K562 (cell line): ENCODE measurements around the gene ICA1. TPM values are rescaled to one million over a fixed set of nuclear protein-coding genes. Genes with fewer than 3 reads are reported as not detected.

ENCODE experiments used
- ATAC-seq: fragments of 200-7000 bp; cut with Tn5 transposase; 3 replicates; pipeline ENCODE4 v1.9.1; 2020; ENCODE audit warnings: moderate library complexity
- BruUV-seq: library from RNA; stranded (reverse); fragments of 400-500 nt; replicated peaks from 2 replicates; lab custom pipeline; 2021; lab: Mats Ljungman, UMichigan
- CTCF ChIA-PET: fragments of 300-600 bp; formaldehyde crosslinking; extraction: SDS; loops from one replicate; lab custom pipeline; 2021; ENCODE audit warnings: low intra/inter-chr PET ratio; lab: Yijun Ruan, JAX
- POLR2A ChIA-PET: fragments of 300-600, 350-650 bp; sonication (Branson Sonifier 250); formaldehyde crosslinking; extraction: SDS; loops from one replicate; lab custom pipeline; 2021; ENCODE audit warnings: antibody characterized with exemption, inconsistent platforms; lab: Yijun Ruan, JAX
- DNase-seq, 4 experiments: peaks; one replicate each; pipeline versions ENCODE4 v3.0.0 to v3.0.0-alpha.2; 2011 to 2018; ENCODE audit warnings: low spot score in 3 of 4, mixed read lengths in 3 of 4; ENCODE audit errors: extremely low read depth in 1 of 4
- FAIRE-seq: peaks from 2 replicates; lab custom pipeline; 2011; peaks lifted over from hg19 to GRCh38; lab: Jason Lieb, UNC
- H2AFZ ChIP-seq: 2 replicates; pipeline ENCODE4 v1.6.0; 2011; ENCODE audit warnings: low read depth, low read length, control low read depth, inconsistent platforms
- H3K27ac ChIP-seq: fragments of 200-600 bp; 3 replicates; pipeline ENCODE4 v1.8.0; 2011; ENCODE audit warnings: low read depth, mild to moderate bottlenecking, control low read depth, inconsistent platforms, low read length, moderate library complexity, mixed read lengths; ENCODE audit errors: extremely low read depth
- H3K27me3 ChIP-seq, 2 experiments: fragments of 300-600 bp in 1 of 2; 2 replicates in 1 of 2; 3 replicates in 1 of 2; pipeline versions ENCODE4 v1.6.0 to v1.8.0; 2011; ENCODE audit warnings: inconsistent platforms in 2 of 2, low read length in 2 of 2, mild to moderate bottlenecking in 1 of 2, mixed read lengths in 1 of 2, moderate library complexity in 1 of 2; ENCODE audit not compliant: control insufficient read depth in 2 of 2, insufficient read depth in 2 of 2
- H3K36me3 ChIP-seq: fragments of 300-600 bp; 3 replicates; pipeline ENCODE4 v1.8.0; 2011; ENCODE audit warnings: mild to moderate bottlenecking, low read length, inconsistent platforms; ENCODE audit not compliant: control insufficient read depth, insufficient read depth
- H3K4me1 ChIP-seq, 2 experiments: fragments of 200-600 bp in 1 of 2; replicated peaks in 1 of 2; 2 replicates in 1 of 2; 3 replicates in 1 of 2; pipeline versions ENCODE4 v1.5.1 to v1.8.0; 2011; ENCODE audit warnings: inconsistent platforms in 2 of 2, low read length in 2 of 2, mild to moderate bottlenecking in 1 of 2, mixed read lengths in 1 of 2, moderate library complexity in 1 of 2; ENCODE audit not compliant: control insufficient read depth in 2 of 2, insufficient read depth in 2 of 2
- H3K4me2 ChIP-seq: 2 replicates; pipeline ENCODE4 v1.6.1; 2011; ENCODE audit warnings: low read length, control low read depth, inconsistent platforms, mixed read lengths; ENCODE audit not compliant: insufficient read depth
- H3K4me3 ChIP-seq: fragments of 200-600 bp; sonication (generic), shearing (Covaris generic); 2 replicates; pipeline ENCODE4 v1.5.1; 2016; ENCODE audit warnings: control low read depth, inconsistent platforms
- H3K79me2 ChIP-seq: fragments of 200-600 bp; 3 replicates; pipeline ENCODE4 v1.8.0; 2011; ENCODE audit warnings: low read length, inconsistent platforms; ENCODE audit not compliant: control insufficient read depth, insufficient read depth
- H3K9ac ChIP-seq, 2 experiments: 2 replicates each; pipeline versions ENCODE4 v1.6.0 to v1.6.1; 2011; ENCODE audit warnings: low read depth in 2 of 2, low read length in 2 of 2, control low read depth in 1 of 2, inconsistent platforms in 1 of 2, mild to moderate bottlenecking in 1 of 2, mixed read lengths in 1 of 2; ENCODE audit not compliant: insufficient read depth in 1 of 2
- H3K9me1 ChIP-seq: one replicate; pipeline ENCODE4 v1.6.0; 2011; ENCODE audit warnings: inconsistent platforms, mild to moderate bottlenecking, low read length, moderate library complexity; ENCODE audit not compliant: control insufficient read depth, insufficient read depth
- H3K9me3 ChIP-seq: replicated peaks from 2 replicates; pipeline ENCODE4 v1.5.1; 2011; ENCODE audit warnings: low read depth, low read length, inconsistent platforms; ENCODE audit not compliant: control insufficient read depth, insufficient read depth
- H4K20me1 ChIP-seq: replicated peaks from 2 replicates; pipeline ENCODE4 v1.6.1; 2011; ENCODE audit warnings: low read length, inconsistent platforms, mixed read lengths; ENCODE audit not compliant: control insufficient read depth, insufficient read depth
- ASH1L ChIP-seq: fragments of 450-650 bp; IDR thresholded peaks from 2 replicates; pipeline ENCODE4 v1.6.1; 2018; ENCODE audit warnings: borderline replicate concordance, mild to moderate bottlenecking, low read depth; ENCODE audit not compliant: partially characterized antibody
- FOXJ2 ChIP-seq: fragments of 200-800 bp; sonication (Bioruptor generic); IDR thresholded peaks from 2 replicates; pipeline ENCODE4 v1.6.1; 2016; ENCODE audit warnings: missing genetic modification characterization, missing compliant biosample characterization
- KLF13 ChIP-seq: fragments of 450-650 bp; IDR thresholded peaks from 2 replicates; pipeline ENCODE4 v1.6.1; 2016; ENCODE audit warnings: missing genetic modification characterization, low read depth, mild to moderate bottlenecking, missing compliant biosample characterization, moderate library complexity, borderline replicate concordance
- MXI1 ChIP-seq: IDR thresholded peaks from 2 replicates; pipeline ENCODE4 v1.6.1; 2011; ENCODE audit warnings: low read depth, mild to moderate bottlenecking, improper control_type of control experiment, low read length
- NELFE ChIP-seq: IDR thresholded peaks from 2 replicates; pipeline ENCODE4 v1.6.1; 2011; ENCODE audit warnings: mild to moderate bottlenecking; ENCODE audit not compliant: insufficient read depth, insufficient read length
- NR3C1 ChIP-seq: sonication (generic); formaldehyde crosslinking; IDR thresholded peaks from 2 replicates; pipeline ENCODE4 v1.8.1; 2022; ENCODE audit warnings: missing genetic modification reagents
- OTX1 ChIP-seq: fragments of 450-650 bp; formaldehyde crosslinking; IDR thresholded peaks from 2 replicates; pipeline ENCODE4 v1.4.0; 2022; ENCODE audit warnings: mild to moderate bottlenecking
- PCBP1 ChIP-seq: fragments of 200-400 bp; formaldehyde crosslinking; IDR thresholded peaks from 2 replicates; pipeline ENCODE4 v1.6.1; 2018; ENCODE audit warnings: mild to moderate bottlenecking, low read depth, low read length; ENCODE audit not compliant: poor library complexity, severe bottlenecking
- SREBF1 ChIP-seq: fragments of 150-350 bp; IDR thresholded peaks from 2 replicates; pipeline ENCODE4 v1.6.1; 2014; ENCODE audit warnings: antibody characterized with exemption, low read depth, low read length, borderline replicate concordance
- XRCC3 ChIP-seq: fragments of 450-650 bp; IDR thresholded peaks from 2 replicates; pipeline ENCODE4 v1.6.1; 2017; ENCODE audit warnings: mild to moderate bottlenecking, moderate library complexity
- ZC3H11A ChIP-seq: IDR thresholded peaks from 2 replicates; pipeline ENCODE4 v1.6.1; 2012; ENCODE audit warnings: low read depth, low read length, improper control_type of control experiment
- WGBS: fragments of 100-300 bp; shearing (Covaris generic); methylation state at CpG from one replicate; pipeline ENCODE4 v1.1.6; 2016; ENCODE audit warnings: low coverage, mixed read lengths; ENCODE audit not compliant: insufficient coverage; ENCODE audit errors: missing lambda C conversion rate; 5-methylcytosine and 5-hydroxymethylcytosine counted together
- in situ Hi-C: fragments of 300-500 bp; cut with MboI; formaldehyde crosslinking; loops from 4 replicates; pipeline ENCODE4 v1.15.0; 2018; ENCODE audit warnings: inconsistent platforms, mixed read lengths
- intact Hi-C: fragments of 100-400 bp; cut with micrococcal nuclease; formaldehyde crosslinking; loops from 2 replicates; pipeline ENCODE4 v1.14.2; 2022
- polyA plus RNA-seq, 8 experiments: library from polyadenylated mRNA; depleted of rRNA in 4 of 8; stranded (reverse) in 5 of 8; unstranded in 3 of 8; fragments of >200 nt; fragmentation: Nextera tagmentation in 2 of 8; fragmentation: Illumina TruSeq in 1 of 8; extraction: Ambion mirVana in 2 of 8; extraction: Trizol in 1 of 8; gene quantifications; 2 replicates each; pipeline versions ENCODE4 v1.2.1 to v1.2.3, GENCODE V29; 2011 to 2014; ENCODE audit warnings: inconsistent platforms in 1 of 8, missing spikeins in 1 of 8
- total RNA-seq, 7 experiments: library from RNA; depleted of rRNA in 6 of 7; stranded (reverse); fragments of >200 nt in 6 of 7; fragmentation: Illumina TruSeq in 2 of 7; extraction: Trizol in 2 of 7; gene quantifications; 2 replicates each; pipeline versions ENCODE4 v1.2.1 to v1.2.3, GENCODE V29; 2011 to 2021; ENCODE audit warnings: low replicate concordance in 1 of 7

Gene ICA1
- total and polyA plus RNA-seq, 9 of the 15 experiments (the other 6 are each of a cell fraction or from before 2014, with no cell fraction given), result 7.1 to 22.3 (median 16.4) TPM

DNA sequence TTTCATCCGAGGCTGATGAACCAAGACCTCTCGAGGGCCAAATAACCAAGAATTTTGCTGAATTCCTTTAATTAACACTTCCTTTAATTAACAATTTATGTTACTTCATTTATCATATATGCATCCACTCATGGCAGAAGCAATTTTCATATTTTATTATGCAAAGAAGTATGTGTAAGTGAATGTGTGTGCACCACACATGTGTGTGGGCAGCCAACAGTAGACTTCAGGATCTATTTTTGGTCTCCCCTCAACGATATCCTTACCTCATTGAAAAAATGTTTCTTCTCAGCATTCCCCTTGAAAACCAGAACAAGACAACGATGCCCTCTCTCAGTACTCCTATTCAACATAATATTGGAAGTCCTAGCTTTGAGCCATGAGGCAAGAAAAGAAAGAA is 96.8 kb downstream of the ICA1 start:
- no peak overlapping the region for H3K4me2 ChIP-seq
- POLR2A ChIA-PET, result interaction anchor here (0.6 kb wide), 1 partner anchor 44 kb away, joined by 3 read pairs; no protein-coding TSS in a partner anchor
- DNase-seq (no peak), FAIRE-seq (no peak), ATAC-seq (no peak)
- peaks cover 0 to 7% of the 10 kb centered on the region in 2 experiments; a peak in 4 of 5 replicates for H3K4me1 ChIP-seq
- H3K27me3 ChIP-seq, result no peaks in the 10 kb centered on the region
- H3K9ac ChIP-seq, result no peak overlapping the region
- no peaks in the 10 kb centered on the region for H3K9me3 ChIP-seq
- WGBS, result 13% methylated on average over 4 of the region's 4 CpGs
- H4K20me1 ChIP-seq, result no peaks in the 10 kb centered on the region
- CTCF ChIA-PET, result no interaction called here
- H3K27ac ChIP-seq, result no peak overlapping the region
- H3K4me3 ChIP-seq, result no peak overlapping the region
- BruUV-seq, result no TSS peak
- H2AFZ ChIP-seq, result no peak overlapping the region
- no peaks in the 10 kb centered on the region for H3K36me3 ChIP-seq
- H3K9me1 ChIP-seq, result no peaks in the 10 kb centered on the region
- in situ Hi-C loops, result no loop called here
- H3K79me2 ChIP-seq, result no peaks in the 10 kb centered on the region
- no peak for TF ChIP-seq XRCC3
- no peak for TF ChIP-seq NR3C1 (CRISPR knock-in tag)
- TF ChIP-seq PCBP1, result no peak
- TF ChIP-seq SREBF1, result no peak
- no peak for TF ChIP-seq OTX1
- no peak for TF ChIP-seq KLF13
- no peak for TF ChIP-seq ASH1L
- no peak for TF ChIP-seq NELFE
- TF ChIP-seq MXI1, result no peak
- no peak for TF ChIP-seq ZC3H11A
- TF ChIP-seq FOXJ2 (tag), result no peak
- intact Hi-C loops, result no loop called here
